ENCODE results near the gene ATAD1.

Gene ATAD1

DNA sequence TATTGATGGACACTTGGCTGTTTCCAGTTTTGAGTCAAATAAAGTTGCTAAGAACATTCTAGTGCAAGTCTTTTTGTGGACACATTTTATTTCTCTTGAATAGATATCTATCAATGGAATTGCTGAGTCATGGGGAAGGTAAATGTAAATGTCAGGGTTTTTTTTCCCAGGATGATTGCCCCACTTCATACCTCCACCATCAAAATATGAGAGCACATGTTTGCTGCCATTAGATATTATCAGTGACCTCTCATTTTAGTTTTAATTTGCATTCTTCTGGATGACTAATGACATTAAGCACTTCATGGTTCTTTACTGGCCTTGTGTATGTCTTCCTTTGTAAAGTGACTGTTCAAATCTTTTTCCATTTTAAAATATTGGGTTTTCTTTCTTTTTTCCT is 112.7 kb downstream of the ATAD1 start:
- no peak for DNase-seq
- H3K27ac ChIP-seq, result no peak overlapping the region
- no peaks in the 10 kb centered on the region for H3K27me3 ChIP-seq (replicated peaks)
- TF ChIP-seq, protein P1, sequence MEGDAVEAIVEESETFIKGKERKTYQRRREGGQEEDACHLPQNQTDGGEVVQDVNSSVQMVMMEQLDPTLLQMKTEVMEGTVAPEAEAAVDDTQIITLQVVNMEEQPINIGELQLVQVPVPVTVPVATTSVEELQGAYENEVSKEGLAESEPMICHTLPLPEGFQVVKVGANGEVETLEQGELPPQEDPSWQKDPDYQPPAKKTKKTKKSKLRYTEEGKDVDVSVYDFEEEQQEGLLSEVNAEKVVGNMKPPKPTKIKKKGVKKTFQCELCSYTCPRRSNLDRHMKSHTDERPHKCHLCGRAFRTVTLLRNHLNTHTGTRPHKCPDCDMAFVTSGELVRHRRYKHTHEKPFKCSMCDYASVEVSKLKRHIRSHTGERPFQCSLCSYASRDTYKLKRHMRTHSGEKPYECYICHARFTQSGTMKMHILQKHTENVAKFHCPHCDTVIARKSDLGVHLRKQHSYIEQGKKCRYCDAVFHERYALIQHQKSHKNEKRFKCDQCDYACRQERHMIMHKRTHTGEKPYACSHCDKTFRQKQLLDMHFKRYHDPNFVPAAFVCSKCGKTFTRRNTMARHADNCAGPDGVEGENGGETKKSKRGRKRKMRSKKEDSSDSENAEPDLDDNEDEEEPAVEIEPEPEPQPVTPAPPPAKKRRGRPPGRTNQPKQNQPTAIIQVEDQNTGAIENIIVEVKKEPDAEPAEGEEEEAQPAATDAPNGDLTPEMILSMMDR (IDR thresholded peaks at IDR 0.05; ENCODE audit: low read depth, low read length, missing control alignments), result no peak
- in situ Hi-C loops (cut with HindIII; ENCODE audit: low pct_ligation_motif_present, low sequenced_read_pairs), result no loop called here
- no peak overlapping the region for H3K4me3 ChIP-seq (ENCODE audit: low read depth, low read length)
- peaks cover 27% of the 10 kb centered on the region for H3K36me3 ChIP-seq (replicated peaks)

DNA sequence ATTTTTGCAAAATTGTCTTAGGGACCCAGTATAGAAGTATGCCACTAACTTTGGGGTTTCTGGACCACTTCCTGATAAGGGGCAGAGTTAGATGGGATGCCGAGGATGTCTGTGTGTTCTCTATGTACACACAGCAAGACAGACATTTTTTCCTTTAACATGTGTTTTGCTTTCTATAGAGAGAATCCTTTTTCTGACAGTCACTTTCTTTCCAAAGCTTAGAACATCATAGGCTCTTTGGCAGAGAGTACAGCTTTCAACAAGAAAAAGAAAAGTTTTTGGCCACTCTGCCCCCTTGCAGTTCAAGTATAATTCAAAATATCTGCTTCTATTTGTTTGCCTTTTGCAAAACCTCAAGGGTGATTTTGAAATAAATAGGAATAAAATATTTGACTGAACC is 114.3 kb downstream of the ATAD1 start:
- peaks cover 15% of the 10 kb centered on the region for H3K36me3 ChIP-seq (replicated peaks)
- no peak overlapping the region for H3K27ac ChIP-seq
- TF ChIP-seq, protein P1 (IDR thresholded peaks at IDR 0.05; ENCODE audit: low read depth, low read length, missing control alignments), result no peak
- no peak for DNase-seq
- in situ Hi-C loops (cut with HindIII; ENCODE audit: low pct_ligation_motif_present, low sequenced_read_pairs), result no loop called here
- H3K4me3 ChIP-seq (ENCODE audit: low read depth, low read length), result no peak overlapping the region
- no peaks in the 10 kb centered on the region for H3K27me3 ChIP-seq (replicated peaks)

DNA sequence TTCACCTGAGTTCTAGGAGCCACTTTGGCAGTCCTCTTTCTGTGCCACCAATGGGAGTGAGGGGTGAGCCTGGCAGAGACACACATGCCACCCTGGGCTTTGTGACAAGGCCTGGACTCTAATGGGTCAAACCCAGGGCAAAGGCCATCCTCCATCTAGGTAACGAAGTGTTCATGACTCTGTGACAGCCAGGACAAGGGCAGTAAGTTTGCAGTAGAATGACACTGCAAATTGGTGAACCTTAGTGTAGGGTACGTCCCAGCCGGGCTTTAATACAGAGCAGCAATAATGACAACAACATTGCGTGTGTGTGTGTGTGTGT is 115.1 kb downstream of the ATAD1 start:
- no peak overlapping the region for H3K4me3 ChIP-seq (ENCODE audit: low read depth, low read length)
- H3K27me3 ChIP-seq (replicated peaks), result no peaks in the 10 kb centered on the region
- TF ChIP-seq, protein P1 (IDR thresholded peaks at IDR 0.05; ENCODE audit: low read depth, low read length, missing control alignments), result no peak
- peaks cover 15% of the 10 kb centered on the region for H3K36me3 ChIP-seq (replicated peaks)
- no peak for DNase-seq
- no peak overlapping the region for H3K27ac ChIP-seq
- in situ Hi-C loops (cut with HindIII; ENCODE audit: low pct_ligation_motif_present, low sequenced_read_pairs), result no loop called here

DNA sequence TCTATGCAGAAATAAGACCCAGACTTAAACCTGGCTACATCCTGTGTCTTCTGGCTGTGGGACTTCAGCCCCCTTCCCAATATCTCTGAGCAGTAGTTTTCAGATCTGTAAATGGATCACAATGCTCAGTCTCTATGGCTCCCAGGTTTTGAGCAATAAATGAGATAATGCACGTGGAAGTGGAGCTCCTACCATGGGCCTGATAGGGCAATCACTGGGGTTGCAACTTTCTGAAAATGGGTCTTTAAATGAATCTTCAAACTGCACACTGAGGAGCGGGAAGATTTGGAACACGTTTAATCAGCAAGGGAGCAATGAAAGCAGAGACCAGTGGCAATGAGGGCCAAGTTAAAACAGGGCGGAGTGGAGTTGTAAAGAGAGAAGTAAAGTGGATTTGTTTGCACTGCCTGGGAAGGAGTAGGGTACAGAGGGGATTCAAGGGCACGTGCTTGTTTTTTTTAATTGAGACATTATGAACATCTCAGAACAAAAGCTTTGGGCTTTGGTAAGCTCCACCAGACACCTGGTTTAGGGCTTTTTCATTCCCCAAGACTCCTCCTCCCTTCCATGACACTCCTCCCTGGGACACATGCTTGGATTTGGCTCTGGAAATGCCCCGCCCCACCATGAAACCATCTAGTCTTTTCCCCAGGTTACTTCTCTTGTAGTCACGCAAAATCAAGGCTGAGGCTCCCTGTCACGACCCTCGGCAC is 115.6 kb downstream of the ATAD1 start:
- DNase-seq, result no peak
- Histone ChIP-seq H3K4me3 (ENCODE audit: low read depth, low read length) (no peak overlapping the region), H3K27ac (no peak overlapping the region), H3K36me3 (replicated peaks) (peaks cover 15% of the 10 kb centered on the region), H3K27me3 (replicated peaks) (no peaks in the 10 kb centered on the region)
- TF ChIP-seq, protein P1 (IDR thresholded peaks at IDR 0.05; ENCODE audit: low read depth, low read length, missing control alignments), result no peak
- in situ Hi-C loops (cut with HindIII; ENCODE audit: low pct_ligation_motif_present, low sequenced_read_pairs), result no loop called here

Data from brain microvascular endothelial cell (primary cell).